B cell (primary cell): ENCODE results near the gene RUFY4. TPM values are rescaled to one million over a fixed set of nuclear protein-coding genes. Genes with fewer than 3 reads are reported as not detected.

Experiments used
- ATAC-seq: fragments of 200-7000 bp; cut with Tn5 transposase; one replicate; pipeline ENCODE4 v1.10.0; 2021; ENCODE audit warnings: low read depth, mild to moderate bottlenecking, moderate number of reproducible peaks, moderate library complexity
- CTCF ChIA-PET: fragments of 350-600 bp; sonication (Branson Sonifier 250); formaldehyde crosslinking; loops from one replicate; lab custom pipeline; 2021; ENCODE audit warnings: antibody characterized with exemption, inconsistent platforms; lab: Charles Lee
- POLR2A ChIA-PET: fragments of 350-600 bp; sonication (Branson Sonifier 250); formaldehyde crosslinking; loops from one replicate; lab custom pipeline; 2021; ENCODE audit warnings: antibody characterized with exemption; lab: Charles Lee
- DNase-seq: peaks from one replicate; pipeline ENCODE4 v3.0.0; 2013
- H2AFZ ChIP-seq: 2 replicates; pipeline ENCODE4 v1.6.1; 2012; ENCODE audit warnings: mild to moderate bottlenecking, low read depth, low read length; ENCODE audit not compliant: insufficient read depth, poor library complexity, severe bottlenecking
- H3K27ac ChIP-seq, 2 donors: 1 replicate in 1 of 2; 2 replicates in 1 of 2; pipeline ENCODE4 v1.5.1; 2012 to 2013; ENCODE audit warnings: low read length in 2 of 2, mild to moderate bottlenecking in 2 of 2, moderate library complexity in 1 of 2
- H3K27me3 ChIP-seq, 4 experiments: fragments of 200-600 bp in 1 of 4; sonication (generic) in 1 of 4; replicated peaks in 1 of 4; 1 replicate in 2 of 4; 2 replicates in 2 of 4; pipeline versions ENCODE4 v1.6.1 to v1.7.0; 2013 to 2016; ENCODE audit warnings: low read length in 3 of 4, mild to moderate bottlenecking in 2 of 4, mixed read lengths in 1 of 4, moderate library complexity in 1 of 4; ENCODE audit not compliant: insufficient read depth in 4 of 4, control insufficient read depth in 3 of 4; ENCODE audit errors: control extremely low read depth in 1 of 4
- H3K36me3 ChIP-seq, 2 experiments: replicated peaks in 1 of 2; 1 replicate in 1 of 2; 2 replicates in 1 of 2; pipeline versions ENCODE4 v1.6.1 to v1.7.1; 2013; ENCODE audit warnings: low read length in 1 of 2; ENCODE audit not compliant: insufficient read depth in 2 of 2, control insufficient read depth in 1 of 2; ENCODE audit errors: control extremely low read depth in 1 of 2, extremely low read depth in 1 of 2
- H3K4me1 ChIP-seq, 2 donors: fragments of 200-600 bp in 1 of 2; sonication (generic) in 1 of 2; 1 replicate in 1 of 2; 2 replicates in 1 of 2; pipeline versions ENCODE4 v1.5.1 to v1.6.1; 2013 to 2017; ENCODE audit warnings: low read length in 2 of 2; ENCODE audit not compliant: control insufficient read depth in 2 of 2, insufficient read depth in 2 of 2
- H3K4me2 ChIP-seq: replicated peaks from 2 replicates; pipeline ENCODE3; 2012; ENCODE audit warnings: mild to moderate bottlenecking, low read depth, low read length; ENCODE audit not compliant: poor library complexity, severe bottlenecking
- H3K4me3 ChIP-seq, 5 experiments: fragments of 200-600 bp in 1 of 5; sonication (generic) in 1 of 5; 1 replicate in 3 of 5; 2 replicates in 2 of 5; pipeline versions ENCODE4 v1.5.1 to v1.7.0; 2011 to 2016; ENCODE audit warnings: low read length in 4 of 5, mild to moderate bottlenecking in 4 of 5, low read depth in 2 of 5, control low read depth in 1 of 5, moderate library complexity in 1 of 5; ENCODE audit not compliant: insufficient read depth in 1 of 5; ENCODE audit errors: control extremely low read depth in 1 of 5, extremely low read depth in 1 of 5
- H3K79me2 ChIP-seq: fragments of 200-600 bp; sonication (generic); one replicate; pipeline ENCODE4 v1.6.0; 2016; ENCODE audit warnings: low read length; ENCODE audit not compliant: control insufficient read depth, insufficient read depth
- H3K9ac ChIP-seq: fragments of 200-600 bp; sonication (generic); 2 replicates; pipeline ENCODE4 v1.6.1; 2017; ENCODE audit warnings: mild to moderate bottlenecking, low read length, moderate library complexity
- H3K9me3 ChIP-seq, 3 donors: one replicate each; pipeline versions ENCODE4 v1.6.1 to v1.7.1; 2013; ENCODE audit warnings: low read length in 2 of 3; ENCODE audit not compliant: control insufficient read depth in 2 of 3, insufficient read depth in 1 of 3; ENCODE audit errors: control extremely low read depth in 1 of 3
- H4K20me1 ChIP-seq: 2 replicates; pipeline ENCODE4 v1.6.0; 2012; ENCODE audit warnings: mild to moderate bottlenecking, low read length; ENCODE audit not compliant: insufficient read depth, control insufficient read depth, poor library complexity, severe bottlenecking
- H3K27ac Mint-ChIP-seq: one replicate; pipeline ENCODE4 v1.8.0; 2021; ENCODE audit warnings: mixed read lengths
- H3K27me3 Mint-ChIP-seq: one replicate; pipeline ENCODE4 v1.8.0; 2021; ENCODE audit warnings: mixed read lengths
- H3K4me1 Mint-ChIP-seq: one replicate; pipeline ENCODE4 v1.8.0; 2021; ENCODE audit warnings: mixed read lengths
- H3K4me3 Mint-ChIP-seq: one replicate; pipeline ENCODE4 v1.8.0; 2021; ENCODE audit warnings: mixed read lengths
- H3K9me3 Mint-ChIP-seq: one replicate; pipeline ENCODE4 v1.8.0; 2022; ENCODE audit warnings: mixed read lengths; ENCODE audit not compliant: insufficient read depth
- EZH2 ChIP-seq: IDR thresholded peaks from 2 replicates; pipeline ENCODE4 v1.6.1; 2012; ENCODE audit warnings: borderline replicate concordance, low read depth, mild to moderate bottlenecking, moderate library complexity, low read length; ENCODE audit not compliant: insufficient read depth, poor library complexity, severe bottlenecking
- WGBS: methylation state at CpG from one replicate; pipeline ENCODE4 v1.1.5; 2013; ENCODE audit warnings: missing lambda C conversion rate; ENCODE audit not compliant: insufficient coverage; 5-methylcytosine and 5-hydroxymethylcytosine counted together
- intact Hi-C: fragments of 100-400 bp; cut with micrococcal nuclease; formaldehyde crosslinking; loops from one replicate; pipeline ENCODE4 v1.10.0; 2022
- polyA plus RNA-seq: library from polyadenylated mRNA; depleted of rRNA; stranded (reverse); fragments of >200 nt; gene quantifications from 2 replicates; pipeline ENCODE4 v1.2.3, GENCODE V29; 2012
- total RNA-seq, 2 donors: library from RNA; stranded (reverse); fragments of 120-200 nt in 1 of 2; gene quantifications; 1 replicate in 1 of 2; 2 replicates in 1 of 2; pipeline versions ENCODE4 v1.2.3 to v1.2.4, GENCODE V29; 2013 to 2022
- TF ChIP-seq, protein P1 (sequence below): fragments of 200-600 bp; IDR thresholded peaks from one replicate; pipeline ENCODE4 v1.8.0; 2022; ENCODE audit warnings: antibody characterized with exemption, mild to moderate bottlenecking

The RUFY4 gene
- total and polyA plus RNA-seq, 2 donors (not counting 1 experiment from before 2014, with no cell fraction given) = 0.34 TPM; not detected in 1

DNA sequence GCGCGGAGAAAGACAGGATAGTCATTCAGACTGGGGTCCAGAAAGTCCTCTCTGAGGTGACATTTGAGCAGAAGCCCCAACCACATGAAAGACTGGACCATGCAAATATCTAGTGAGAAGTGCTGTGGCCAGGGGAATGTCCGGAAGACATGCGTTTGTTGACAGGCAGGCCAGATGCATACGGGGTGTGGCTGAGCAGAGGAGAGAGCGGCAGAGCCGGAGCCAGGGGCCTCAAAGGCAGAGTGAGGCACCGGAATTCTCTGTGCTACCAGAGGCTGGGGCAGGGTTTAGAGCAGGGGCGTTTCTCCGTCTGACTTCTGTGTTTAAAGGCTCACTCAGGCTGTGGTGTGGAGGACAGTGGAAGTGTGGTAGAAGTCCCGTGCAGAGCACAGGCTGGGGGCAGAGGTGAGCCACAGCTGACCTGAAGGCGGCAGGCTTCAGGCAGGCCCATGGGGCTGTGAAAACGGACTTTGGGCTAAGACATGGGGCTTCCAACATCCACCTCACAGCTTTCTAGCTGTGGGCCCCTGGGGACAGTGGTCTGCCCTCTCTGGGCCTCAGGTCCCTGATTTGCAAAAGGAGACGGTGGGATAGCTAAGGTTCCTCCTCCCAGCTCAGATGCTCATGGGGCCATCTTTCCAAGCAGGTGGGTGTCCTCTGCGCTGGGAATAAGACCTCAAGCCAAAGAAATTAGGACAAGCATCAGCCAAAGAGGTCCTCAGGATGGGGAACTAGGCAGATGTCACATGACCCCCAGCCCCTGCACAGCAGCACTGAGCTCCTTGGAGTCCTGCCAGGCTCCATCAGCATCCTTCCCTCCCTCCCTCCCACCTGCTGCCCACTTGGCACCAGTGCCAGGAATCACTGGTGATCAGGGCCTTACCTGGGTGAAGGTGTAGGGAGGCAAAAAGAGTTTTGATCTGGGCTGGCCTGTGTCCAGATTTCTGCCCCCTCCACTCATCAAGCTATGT is 11.2 kb downstream of the RUFY4 start:
- H3K4me3 Mint-ChIP-seq = no peak overlapping the region
- no peak for TF ChIP-seq EZH2
- TF ChIP-seq, protein P1, sequence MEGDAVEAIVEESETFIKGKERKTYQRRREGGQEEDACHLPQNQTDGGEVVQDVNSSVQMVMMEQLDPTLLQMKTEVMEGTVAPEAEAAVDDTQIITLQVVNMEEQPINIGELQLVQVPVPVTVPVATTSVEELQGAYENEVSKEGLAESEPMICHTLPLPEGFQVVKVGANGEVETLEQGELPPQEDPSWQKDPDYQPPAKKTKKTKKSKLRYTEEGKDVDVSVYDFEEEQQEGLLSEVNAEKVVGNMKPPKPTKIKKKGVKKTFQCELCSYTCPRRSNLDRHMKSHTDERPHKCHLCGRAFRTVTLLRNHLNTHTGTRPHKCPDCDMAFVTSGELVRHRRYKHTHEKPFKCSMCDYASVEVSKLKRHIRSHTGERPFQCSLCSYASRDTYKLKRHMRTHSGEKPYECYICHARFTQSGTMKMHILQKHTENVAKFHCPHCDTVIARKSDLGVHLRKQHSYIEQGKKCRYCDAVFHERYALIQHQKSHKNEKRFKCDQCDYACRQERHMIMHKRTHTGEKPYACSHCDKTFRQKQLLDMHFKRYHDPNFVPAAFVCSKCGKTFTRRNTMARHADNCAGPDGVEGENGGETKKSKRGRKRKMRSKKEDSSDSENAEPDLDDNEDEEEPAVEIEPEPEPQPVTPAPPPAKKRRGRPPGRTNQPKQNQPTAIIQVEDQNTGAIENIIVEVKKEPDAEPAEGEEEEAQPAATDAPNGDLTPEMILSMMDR = no peak
- Histone ChIP-seq H3K9ac (no peak overlapping the region), H4K20me1 (no peaks in the 10 kb centered on the region), H3K4me1 (peaks cover 0 to 4% of the 10 kb centered on the region in 2 donors), H3K27me3 (no peaks in the 10 kb centered on the region), H3K36me3 (no peaks in the 10 kb centered on the region), H2AFZ (no peak overlapping the region), H3K4me3 (no peak overlapping the region), H3K9me3 (peaks cover 0 to 3% (median 0%) of the 10 kb centered on the region in 3 donors), H3K79me2 (no peaks in the 10 kb centered on the region), H3K4me2 (no peak overlapping the region), H3K27ac (no peak overlapping the region)
- H3K4me1 Mint-ChIP-seq = peaks cover 3% of the 10 kb centered on the region
- ChIA-PET CTCF (no interaction called here), POLR2A (no interaction called here)
- H3K27me3 Mint-ChIP-seq = peaks cover 3% of the 10 kb centered on the region
- intact Hi-C loops = no loop called here
- WGBS = 84% methylated on average over 14 of the region's 15 CpGs
- H3K27ac Mint-ChIP-seq = no peak overlapping the region
- DNase-seq = no peak
- ATAC-seq = no peak
- peaks cover 3% of the 10 kb centered on the region for H3K9me3 Mint-ChIP-seq

DNA sequence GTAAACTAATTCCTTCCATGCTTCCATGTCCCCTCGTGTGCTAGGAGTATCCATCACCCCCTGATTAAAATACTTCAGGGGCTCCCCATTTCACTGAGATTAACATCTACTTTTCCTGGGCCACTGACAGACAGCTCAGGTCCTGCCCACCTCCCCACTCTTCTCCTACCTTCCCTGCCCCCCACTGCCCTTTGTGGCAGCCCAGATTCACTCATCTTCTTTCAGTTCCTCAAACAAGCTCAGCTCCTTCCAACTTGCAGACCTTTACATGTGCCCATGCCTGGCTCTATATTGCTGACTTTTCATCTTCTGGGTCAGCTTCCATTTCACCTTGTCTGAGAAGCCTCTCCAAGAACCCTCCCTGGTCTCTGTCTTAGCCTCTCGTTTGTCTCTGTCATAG is 12.0 kb downstream of the RUFY4 start:
- H3K4me3 Mint-ChIP-seq = no peak overlapping the region

More for the DNA sequence above, 12.0 kb downstream of the RUFY4 start:
- no peak overlapping the region for H3K4me2 ChIP-seq
- no peaks in the 10 kb centered on the region for H3K36me3 ChIP-seq
- Mint-ChIP-seq H3K4me1 (peaks cover 3% of the 10 kb centered on the region), H3K27ac (no peak overlapping the region), H3K9me3 (peaks cover 4% of the 10 kb centered on the region), H3K27me3 (no peaks in the 10 kb centered on the region)
- intact Hi-C loops = no loop called here
- H3K9me3 ChIP-seq = peaks cover 0 to 3% (median 0%) of the 10 kb centered on the region in 3 donors
- H3K27ac ChIP-seq = no peak overlapping the region
- H2AFZ ChIP-seq = no peak overlapping the region
- no peak for ATAC-seq
- no peak overlapping the region for H3K4me3 ChIP-seq
- POLR2A ChIA-PET = no interaction called here
- H3K27me3 ChIP-seq = no peaks in the 10 kb centered on the region
- H3K4me1 ChIP-seq = peaks cover 0 to 4% of the 10 kb centered on the region in 2 donors
- H4K20me1 ChIP-seq = no peaks in the 10 kb centered on the region
- no peaks in the 10 kb centered on the region for H3K79me2 ChIP-seq
- H3K9ac ChIP-seq = no peak overlapping the region
- no peak for DNase-seq
- TF ChIP-seq, protein P1 = no peak
- no peak for TF ChIP-seq EZH2
- 87% methylated on average over 1 of the region's 2 CpGs for WGBS
- CTCF ChIA-PET = no interaction called here
